GM04503 (cell line): ENCODE results near the gene INO80C.

ENCODE experiments used
- DNase-seq: peaks from one replicate; pipeline ENCODE4 v3.0.0-alpha.2; 2012; ENCODE audit warnings: low read depth

Gene INO80C

DNA sequence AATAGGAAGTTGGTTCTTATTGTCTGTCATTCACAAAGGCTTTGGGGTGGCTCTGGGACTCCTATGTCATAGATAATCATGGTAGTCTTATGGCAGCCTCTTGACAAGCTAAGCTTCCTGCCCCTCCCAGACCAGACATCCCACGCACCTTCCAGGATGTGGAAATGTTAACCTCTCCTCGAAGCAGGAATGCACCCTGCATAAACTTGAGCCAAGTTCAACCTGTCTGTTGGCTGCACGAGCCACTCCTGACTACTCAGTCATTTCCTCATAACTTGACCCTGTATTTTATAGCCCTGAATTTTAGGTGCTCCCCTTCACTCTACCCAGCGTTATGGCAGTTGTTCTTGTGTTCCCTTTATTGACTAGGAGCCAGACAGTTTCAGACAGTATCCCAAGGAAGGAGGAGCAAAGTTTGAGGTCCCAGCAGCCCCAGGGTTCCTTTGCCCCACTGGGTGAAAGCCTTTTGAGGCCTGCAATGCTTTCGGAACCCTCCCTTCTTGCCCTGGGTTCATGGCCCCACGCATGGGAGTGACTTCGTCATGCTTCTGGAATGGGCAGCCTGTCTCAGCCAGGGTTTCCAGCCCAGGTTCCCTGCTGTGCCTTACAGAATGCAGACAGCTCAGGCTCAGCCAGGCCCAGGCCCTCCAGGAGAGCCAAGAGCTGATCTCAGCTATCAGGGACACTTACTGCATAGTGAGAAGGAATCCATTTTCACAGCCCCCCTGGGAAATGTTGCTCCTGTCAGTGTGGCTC lies 15.6 kb upstream of the INO80C start:
- DNase-seq, result peak; percentile 18

DNA sequence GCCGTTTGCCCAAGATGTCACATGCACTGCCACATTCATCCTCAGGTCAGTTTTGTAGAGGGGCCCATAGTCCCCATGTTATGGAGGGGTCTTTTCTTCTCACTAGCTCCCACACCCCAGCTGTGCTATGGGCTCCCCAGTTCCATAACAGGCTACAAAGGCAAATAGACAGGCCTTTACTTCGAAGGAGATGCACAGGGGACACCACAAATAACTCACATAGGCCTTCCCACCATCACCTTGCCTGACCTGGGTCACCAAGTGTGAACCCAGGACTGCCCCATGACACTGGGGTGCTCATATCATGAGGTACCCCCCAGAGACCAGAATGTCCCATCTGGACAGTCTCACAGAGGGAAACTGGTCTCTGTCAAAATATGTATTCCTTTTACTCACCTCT lies 15.0 kb upstream of the INO80C start:
- no peak for DNase-seq

DNA sequence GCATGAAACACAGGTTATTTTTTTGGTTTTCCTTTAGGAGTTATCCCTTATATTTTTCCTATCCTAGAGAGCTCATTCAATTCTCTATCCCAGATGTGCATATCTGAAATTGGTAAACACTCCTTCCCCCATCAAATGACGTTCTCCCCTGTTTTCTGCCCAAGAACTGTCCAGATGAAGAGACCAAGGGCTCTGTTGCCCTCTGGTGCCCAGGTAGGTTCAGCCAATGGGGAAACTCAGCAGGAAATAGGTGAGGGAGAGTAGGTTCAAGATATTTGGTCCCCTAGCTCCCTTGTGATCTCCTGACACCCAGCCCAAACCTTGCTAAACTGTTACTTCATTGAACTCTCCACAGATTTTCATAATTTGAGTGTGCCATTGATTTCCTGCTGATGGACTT lies 14.1 kb upstream of the INO80C start:
- DNase-seq, result no peak

DNA sequence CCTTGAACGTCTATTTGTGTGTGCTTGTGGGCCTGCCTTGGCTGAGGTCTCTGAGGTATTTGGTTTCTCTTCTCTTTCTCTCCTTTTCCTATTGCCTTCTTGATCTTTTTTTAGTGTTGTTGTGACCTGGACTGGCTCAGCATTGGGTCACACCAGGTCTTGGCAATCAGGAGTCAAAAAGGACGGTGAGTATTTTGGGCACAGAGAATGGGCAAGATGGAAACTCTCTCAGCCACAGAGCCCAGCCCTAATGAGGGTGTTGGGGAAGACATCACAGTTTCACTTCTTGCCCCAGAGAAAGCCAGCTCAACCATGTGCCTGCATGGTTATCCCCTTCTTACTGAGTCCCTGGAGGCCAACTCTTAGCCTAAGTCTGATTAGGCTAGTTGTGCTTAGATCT lies 13.7 kb upstream of the INO80C start:
- no peak for DNase-seq

DNA sequence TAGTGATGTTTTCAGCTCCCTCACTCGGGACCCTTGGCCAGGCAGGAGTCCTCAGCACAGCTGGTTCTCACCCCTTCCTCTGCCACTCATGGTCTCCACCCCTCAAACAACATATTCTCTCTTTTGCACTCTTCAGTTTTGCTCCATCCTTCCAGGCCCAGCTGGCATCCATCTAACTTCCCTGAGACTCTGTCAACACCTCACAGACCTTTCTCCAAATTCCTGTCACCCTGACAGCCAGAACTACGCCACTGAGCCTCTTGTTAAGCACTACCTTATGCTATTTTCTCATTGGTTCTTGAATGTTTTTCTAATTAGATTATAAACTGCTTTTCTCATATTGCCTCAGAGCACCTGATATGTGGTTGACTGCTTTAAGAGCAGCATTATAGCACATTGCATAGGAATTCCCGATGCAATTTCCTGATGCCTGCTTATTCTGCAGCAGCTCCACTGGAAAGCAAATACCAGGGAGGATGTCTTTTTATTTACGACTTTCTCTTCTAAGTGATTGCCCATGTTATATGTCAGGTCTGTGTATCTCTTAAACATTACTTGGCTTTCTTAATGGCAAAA lies 12.4 kb upstream of the INO80C start:
- no peak for DNase-seq

DNA sequence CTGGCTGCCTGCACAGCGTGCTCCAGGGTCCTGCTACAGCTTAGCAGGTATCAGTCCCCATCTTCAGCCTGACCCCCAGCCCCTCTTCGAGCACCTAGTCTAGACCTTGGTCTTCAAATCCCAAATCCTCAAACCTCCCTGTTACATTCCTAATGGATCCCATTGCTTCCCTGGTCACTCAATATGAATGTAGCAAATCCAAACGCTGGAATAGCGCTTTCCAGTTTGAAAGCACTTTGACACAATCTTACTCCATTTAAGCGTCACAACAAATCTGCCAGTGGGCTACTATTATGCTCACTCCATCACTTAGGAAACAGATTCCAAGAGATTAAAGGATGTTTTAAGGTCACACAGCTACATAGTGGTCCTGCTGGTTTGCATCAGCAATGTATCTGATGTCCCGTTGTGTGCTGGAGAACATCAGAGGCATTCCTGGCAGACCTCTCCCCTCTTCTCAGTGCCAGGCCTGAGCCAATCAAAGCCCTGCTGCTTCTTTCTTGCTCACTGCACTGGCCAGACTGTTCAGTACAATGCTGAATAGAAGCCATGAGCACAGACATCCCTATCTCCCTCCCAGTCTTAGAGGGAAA lies 11.1 kb upstream of the INO80C start:
- DNase-seq, result no peak

DNA sequence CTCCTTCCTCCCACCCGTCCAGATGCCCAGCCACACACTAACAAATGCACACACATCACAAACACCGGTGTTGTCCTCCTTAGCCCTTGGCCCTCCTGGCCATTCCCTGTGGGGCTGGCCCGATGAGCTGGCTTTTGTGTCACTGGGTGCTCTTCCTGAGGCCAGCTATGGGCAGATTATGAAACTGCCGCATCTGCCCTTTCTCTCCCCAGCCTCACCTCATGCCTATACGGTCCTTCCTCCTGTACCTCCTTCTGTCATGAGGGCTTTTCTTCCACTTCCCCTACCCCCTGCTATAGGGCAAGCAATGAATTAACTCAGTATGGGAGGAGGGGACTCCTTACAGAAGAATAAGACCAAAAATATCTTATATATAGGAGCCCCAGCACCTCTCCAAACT lies 10.3 kb upstream of the INO80C start:
- no peak for DNase-seq

DNA sequence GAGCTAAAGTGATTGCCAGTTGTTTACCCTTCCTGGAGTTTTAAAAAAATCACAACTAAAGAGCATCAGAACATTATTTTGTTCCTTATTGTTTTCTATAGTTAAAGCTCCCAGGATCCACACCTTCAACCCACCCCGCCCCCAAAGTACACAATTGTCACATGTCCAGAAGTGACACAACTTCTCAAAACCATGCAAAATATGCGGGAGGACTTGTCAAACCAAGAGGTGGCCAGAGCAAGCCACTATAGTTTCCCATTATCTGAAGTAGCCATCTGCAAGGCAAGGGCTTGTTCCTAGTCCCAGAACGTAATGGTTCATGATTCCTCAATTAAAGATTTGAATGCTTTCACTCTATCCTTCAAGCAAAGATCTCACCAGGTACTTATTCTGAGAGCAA lies 9.9 kb upstream of the INO80C start:
- no peak for DNase-seq

DNA sequence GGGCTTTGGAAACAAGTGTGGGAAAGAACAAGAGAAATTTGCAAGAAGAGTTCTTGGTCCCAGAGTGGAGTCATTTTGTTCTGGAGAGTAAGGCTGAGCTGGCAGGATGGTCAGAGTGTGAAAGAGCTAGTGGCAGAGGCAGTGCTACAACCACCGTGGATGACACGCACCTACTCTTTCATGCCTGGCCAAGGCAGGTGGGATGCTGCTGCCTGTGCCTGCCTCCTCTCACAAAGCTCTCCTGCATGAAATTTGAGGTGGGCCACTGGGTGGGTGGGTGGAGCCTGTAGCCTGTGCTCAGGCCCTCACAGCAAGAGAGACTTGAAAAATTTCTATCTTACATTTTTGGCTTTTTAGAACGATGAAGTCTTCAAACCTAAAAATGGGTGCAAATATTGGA lies 9.4 kb upstream of the INO80C start:
- DNase-seq, result no peak

DNA sequence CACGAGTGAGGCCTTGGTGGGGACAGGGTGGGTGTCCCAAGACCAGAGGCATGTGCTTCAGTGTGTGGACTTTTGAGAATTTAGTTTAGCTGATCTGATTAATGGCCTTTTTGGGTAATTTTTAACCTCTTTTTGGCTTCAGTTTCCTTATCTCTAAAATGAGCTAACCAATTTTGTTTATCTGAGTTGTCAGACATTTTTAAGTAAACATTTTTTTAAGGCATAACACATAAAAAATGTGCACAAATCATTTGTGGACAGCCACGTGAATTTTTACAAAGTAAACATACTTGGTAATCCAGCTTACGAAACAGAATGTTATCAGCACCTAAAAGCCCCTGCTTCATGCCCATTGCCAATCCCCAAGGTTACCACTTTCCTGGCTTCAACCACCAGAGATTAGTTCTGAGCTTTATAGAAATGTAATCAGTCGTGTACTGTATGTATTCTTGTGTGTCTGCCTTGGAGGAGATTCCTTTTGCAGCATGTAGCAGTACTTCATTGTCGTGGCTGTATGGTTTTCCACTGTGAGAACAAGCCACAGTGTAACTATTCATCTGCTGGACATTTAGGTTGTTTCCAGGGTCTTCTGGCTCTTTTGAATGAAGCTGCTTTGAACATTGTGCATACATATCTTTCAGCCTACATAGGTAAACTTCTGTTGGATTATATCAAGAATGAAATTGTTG lies 8.4 kb upstream of the INO80C start:
- no peak for DNase-seq

DNA sequence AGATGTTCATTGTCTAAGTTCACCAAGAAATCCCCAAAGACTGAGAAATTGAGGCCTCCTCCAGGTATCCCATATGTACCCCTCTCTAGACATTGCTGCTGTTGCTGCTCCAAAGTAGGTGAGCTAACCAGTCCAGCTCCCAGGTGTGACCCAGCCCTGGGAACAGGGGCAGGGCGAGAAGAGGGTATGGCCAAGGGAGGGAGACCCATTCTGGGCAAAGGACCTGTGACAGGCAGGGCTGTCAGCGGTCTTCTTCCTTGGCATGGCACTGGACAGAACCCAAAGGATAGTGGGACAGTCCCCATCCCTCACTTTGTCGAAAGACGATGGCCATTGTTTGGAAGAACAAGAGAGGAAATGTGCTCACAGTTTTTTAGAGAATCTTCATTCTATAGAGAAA lies 7.2 kb upstream of the INO80C start:
- DNase-seq, result no peak

DNA sequence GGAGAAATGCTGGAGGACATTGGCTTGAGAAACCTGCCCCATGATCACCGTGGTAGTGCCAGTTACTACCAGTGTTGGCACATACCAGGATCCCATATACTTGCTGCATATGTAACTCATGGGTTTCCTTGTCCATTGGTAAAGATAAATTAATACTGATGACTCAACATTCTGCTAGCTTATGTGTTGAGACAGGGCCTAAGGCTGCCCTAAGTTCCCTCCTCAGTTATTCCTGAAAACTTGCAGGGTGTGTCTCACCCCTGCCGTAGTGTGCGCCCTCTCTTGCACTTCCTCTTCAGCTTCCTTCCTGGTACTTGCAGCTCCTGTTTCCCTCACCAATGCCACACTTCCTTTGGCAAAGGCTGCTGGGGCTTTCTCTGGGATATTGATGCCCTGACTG lies 4.3 kb upstream of the INO80C start:
- no peak for DNase-seq

DNA sequence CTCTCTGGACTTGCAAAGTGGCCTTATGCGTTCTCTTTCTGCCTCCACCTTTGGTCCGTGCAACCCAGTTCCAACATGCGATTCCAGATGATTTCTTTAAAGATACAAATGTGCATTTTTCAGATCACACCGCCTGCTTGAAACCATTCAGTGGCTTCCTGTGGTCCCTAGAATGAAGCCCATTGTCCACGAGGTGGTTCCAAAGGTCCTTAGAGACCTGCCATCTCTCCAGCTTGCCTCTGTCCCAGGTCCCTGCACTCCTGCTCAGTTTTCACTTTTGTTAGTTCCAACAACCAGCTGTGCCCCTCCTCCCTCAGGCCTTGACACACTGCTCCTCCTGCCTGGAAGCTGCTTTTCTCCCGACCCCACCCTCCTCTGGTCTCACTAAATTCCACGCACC lies 3.6 kb upstream of the INO80C start:
- no peak for DNase-seq

DNA sequence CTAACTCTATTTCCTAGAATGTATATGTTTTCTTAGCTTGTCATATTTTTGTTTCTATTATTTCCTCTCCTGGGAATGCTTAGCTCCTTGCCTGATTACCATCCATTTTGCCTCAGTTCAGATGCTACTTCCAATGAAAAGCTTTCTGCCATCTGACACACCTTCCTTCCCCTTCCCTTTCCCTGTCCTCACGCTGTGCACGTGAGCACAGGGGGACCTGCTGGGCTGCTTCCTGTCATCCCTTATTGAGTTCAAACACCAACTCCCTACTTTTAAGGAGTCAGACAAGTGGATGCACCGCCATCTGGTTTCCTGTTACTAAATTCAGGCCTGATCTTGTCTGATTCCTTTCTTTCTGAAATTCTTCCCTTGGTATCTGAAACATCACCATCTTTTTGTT lies 2.4 kb upstream of the INO80C start:
- no peak for DNase-seq

DNA sequence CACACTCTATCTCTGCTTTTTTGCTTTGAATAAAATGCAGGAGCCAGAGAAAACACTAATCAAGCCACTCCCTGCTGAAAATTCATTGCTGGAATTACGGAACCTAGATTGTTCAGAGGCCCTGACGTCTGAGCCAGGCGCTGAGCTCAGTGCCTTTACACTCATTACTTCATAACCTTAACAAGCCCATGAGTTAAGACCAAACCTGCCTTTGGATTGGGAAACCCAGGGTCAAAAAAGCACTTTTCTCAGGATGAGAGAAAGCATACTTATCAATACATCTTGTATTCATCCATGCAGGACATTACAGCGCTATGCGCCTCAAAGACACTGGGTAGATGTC lies 762 bp downstream of the INO80C start:
- DNase-seq, result no peak

DNA sequence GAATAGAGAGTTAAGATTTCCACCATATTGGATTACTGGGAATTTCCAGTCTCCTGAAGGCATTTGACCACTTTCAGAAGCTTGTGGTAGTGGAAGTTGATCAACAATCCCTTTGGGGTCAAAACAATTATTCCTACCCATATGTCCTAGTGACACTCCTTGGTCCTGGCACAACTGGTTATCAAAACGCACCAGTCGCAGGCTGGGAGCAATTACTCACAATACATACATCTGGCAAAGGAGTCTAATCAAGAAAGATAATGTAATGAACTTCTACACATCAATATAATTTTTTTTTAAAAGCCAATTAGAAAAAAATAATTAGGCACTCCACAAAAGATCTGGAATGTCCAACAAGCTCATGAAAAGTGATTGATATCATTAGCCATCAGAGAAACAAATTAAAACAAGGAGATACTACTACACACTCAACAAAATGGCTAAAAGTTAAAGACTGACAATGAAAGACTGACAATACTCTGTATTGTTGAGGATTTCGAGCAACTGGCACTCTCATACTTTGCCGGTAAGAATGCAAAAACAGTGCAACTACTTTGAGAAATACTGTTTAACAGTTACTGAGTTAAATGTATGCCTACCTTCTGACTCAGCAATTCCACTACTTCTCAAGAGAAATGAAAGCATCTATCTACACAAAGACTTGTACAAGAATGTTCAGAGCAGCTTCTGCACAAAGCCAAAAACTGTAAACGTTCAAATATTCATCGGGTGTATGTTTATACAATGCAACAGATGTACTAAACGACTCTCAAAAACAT lies 2.0 kb downstream of the INO80C start:
- no peak for DNase-seq

DNA sequence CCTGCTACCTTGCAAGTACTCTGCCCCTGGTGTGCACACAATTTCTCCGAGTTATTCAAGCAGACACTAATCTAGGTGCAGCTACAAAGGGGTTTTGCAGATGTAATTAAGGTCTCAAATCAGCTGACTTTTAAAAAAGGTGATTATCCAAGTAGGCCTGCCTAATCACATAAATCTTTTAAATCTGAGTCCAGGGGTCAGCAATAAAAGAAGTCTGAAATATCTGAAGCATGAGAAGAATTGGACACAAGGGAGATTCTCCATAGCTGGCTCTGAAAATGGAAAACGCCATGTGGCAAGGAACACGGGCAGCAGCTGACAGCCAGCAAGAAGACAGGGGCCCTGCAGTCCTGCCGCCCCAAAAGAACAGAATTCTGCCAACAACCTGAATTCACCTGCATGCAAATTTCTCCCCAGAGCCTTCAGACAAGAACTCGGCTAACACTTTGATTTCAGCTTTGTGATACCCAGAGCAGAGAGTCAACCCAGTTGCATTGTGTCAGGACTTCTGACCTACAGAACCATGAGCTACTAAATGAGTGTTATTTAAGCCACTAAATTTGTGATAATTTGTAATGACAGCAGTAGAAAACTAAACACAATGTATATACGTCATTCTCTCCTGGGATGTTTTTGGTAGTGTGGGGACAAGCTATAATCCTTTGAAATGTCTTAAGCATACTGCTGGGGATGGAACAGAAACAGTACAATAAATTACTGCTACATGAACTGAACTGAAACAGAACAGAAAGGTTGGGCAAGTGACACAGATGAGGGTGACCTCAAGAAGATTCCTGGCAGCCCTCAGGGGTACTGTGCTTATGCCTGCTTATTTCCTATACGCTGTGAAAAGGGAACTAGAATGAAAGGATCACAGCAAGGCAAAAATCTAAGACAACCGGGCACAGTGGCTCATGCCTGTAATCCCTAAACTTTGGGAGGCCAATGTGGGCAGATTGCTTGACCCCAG lies 3.2 kb downstream of the INO80C start:
- DNase-seq, result no peak

DNA sequence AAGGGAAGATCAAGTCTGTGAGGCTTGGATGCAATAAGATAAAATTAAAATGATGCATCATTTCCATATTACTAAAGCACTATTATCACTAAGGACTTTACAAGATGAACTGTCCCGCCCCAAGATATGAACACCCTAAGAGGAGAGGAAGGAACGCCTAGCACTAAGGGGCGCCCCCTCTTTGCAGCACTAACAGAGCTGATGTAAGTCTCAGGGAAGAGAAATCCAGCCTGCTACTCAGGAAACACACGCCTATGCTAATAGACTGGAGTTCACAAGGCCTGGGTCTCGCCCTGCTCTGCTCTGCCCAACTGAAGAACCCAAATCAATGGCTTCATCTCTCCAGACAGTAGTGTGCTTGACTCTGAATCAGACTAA lies 6.1 kb downstream of the INO80C start:
- no peak for DNase-seq

DNA sequence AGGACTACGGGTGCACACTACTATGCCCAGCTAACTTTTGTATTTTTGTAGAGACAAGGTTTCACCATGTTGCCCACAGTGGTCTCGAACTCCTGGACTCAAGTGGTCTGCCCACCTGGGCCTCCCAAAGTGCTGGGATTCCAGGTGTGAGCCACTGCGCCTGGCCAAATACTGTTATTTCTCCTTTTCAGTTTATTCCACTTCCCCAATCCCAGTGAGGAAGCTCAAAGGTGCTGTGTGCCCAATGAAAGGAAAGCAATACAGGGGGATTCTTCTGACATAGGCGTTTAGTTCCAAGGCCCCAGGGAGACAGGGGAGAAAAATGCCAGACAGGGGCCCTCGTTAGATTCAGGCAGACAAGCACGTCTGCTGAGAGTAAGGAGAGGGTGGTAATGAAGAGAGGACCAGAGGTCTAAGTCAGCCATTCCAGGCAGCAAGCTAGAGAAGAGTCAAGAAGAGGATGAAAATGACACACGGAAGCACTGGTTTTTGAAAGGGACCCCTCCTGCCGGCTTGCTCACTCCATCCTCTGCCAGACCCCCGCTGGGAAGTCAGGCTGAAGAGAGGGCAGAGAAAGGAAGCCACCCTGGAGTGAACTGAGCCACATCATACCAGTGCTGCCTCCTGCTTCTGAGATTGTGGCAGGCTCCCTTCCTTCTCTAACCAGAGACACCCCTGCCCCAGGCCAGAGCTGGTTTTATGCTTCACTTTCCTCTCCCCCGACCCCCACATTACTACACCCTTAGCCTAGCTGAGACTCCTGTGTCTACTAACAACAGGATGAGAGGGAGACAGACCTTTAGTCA lies 6.7 kb downstream of the INO80C start:
- DNase-seq, result no peak

DNA sequence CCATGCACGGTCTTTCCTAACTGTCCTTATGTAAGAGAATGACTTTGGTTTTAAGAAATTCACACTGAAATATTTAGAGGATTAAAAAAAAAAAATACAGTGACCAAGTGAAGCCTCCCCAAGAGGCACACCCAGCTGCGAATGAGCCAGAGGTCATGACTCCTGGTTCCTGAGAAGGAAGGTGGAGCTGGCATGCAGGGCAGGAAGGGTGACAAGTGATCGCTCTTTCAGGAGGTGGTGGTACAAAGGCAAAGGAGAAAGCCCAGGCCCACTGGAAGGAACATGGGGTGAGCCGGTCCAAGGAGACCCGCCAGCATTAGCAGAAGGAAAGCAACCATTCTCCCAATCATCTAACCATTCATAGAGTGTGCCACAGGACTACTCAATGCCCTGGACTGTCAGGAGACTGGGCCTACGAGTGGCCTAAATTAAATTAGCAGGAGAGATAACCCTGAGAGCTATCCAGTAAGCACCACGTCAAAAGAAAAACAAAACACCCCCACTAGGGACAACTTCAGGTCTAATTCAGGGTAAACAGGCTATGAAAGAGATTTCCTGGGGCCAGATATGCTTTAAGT lies 7.8 kb downstream of the INO80C start:
- no peak for DNase-seq
